Amygdala (tissue), 56 donors: ENCODE measurements around the gene BBOF1.
"Not testable (repeated sequence)": the region's sequence is repeated elsewhere in the genome, so short reads cannot be mapped to it uniquely, and the experiment has no call there.

Source experiments
- DNase-seq, 56 donors: peaks; one replicate each; lab custom pipeline; 2025; lab: John Stamatoyannopoulos, UW

BBOF1 gene

DNA sequence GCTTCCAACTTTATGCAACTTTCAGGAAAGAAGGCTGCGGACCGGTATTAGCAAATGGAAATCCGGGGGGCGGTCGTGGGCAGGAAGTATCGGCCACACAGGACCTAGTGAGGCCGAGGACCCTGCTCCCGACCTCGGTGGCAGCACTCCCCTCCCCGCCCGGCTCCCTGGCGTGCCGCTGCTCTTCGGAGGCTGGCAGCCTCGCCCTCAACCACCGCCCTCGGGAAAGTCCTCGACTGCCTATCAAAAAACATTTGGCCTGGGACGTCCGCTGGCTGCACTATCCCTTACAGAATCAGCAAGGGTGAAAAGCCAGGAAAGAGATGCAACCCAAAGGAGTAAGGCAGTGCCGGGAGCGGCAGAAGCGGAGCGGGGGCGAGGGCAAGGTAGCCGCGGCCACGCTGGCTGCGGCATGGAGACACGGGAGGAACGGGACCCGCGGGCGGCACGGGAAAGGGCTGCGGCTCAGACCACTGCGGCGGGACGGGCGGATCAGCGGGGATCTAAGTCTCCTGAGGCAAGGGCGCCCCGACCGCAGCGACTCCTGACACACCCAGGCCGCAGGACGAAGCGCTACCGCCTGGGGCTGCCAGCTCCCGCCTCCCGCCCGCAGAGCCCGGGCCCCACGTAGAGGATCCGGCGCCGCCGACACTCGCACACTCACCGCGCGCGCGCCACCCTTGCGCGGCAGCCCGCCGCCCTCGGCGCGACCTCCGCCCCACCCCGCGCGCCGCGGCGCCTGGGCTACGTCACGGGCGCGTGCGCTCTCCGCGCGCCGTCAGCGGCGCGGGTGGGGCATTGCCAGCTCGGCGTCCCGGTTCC, at the start of gene BBOF1, which contains the start of gene ENTPD5:
BBOF1 (plus strand) TSS at position 764 of the 822 bp plus-strand sequence. CDS start 130 bp downstream, outside the sequence.
ENTPD5 (minus strand) TSS at position 703 of the 822 bp plus-strand sequence. CDS start 31,186 bp downstream, outside the sequence.
- peak in 55 of 56 donors; percentile 20 to 92 (median 74) for DNase-seq

GRCh38 chr14:73973497-73973896, 45.7 kb upstream of the BBOF1 start:
- peak in 1 of 56 donors; percentile 9 for DNase-seq

- DNase-seq = no peak
Observed at GRCh38 chr14:73976125-73976524, 43.0 kb upstream of the BBOF1 start.

- DNase-seq = no peak
Observed at GRCh38 chr14:73977896-73978295, 41.3 kb upstream of the BBOF1 start.

DNA sequence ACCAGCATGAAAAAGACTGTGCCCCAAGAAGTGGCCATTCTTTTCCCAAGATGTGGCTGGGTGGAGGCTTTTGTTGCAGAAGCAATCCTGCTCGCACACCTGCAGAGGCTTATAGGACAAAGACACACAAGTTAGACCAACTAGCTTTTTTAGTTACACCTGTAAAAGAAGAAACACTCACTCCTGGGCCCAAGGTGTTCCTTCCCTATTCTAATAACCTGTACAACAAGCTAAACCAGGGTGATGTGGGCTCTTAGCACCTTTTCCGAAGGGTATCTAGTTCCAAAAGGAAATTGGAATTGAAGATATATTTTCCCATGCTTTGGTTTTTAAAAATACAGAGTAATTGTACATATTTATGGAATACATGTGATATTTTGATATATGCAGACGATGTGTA, 31.1 kb upstream of the BBOF1 start:
- no peak for DNase-seq

DNA sequence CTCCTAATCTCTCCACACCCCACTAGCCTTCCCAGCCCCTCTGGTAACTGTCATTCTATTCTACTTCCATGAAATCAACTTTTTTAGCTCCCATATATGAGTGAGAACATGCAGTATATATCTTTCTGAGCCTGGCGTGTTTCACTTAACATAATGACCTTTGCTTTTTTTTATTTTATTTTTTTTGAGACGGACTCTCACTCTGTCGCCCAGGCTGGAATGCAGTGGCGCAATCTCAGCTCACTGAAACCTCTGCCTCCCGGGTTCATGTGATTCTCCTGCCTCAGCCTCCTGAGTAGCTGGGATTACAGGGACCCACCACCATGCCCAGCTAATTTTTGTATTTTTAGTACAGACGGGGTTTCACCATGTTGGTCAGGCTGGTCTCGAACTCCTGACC, 30.5 kb upstream of the BBOF1 start:
- not testable (repeated sequence) for DNase-seq

DNA sequence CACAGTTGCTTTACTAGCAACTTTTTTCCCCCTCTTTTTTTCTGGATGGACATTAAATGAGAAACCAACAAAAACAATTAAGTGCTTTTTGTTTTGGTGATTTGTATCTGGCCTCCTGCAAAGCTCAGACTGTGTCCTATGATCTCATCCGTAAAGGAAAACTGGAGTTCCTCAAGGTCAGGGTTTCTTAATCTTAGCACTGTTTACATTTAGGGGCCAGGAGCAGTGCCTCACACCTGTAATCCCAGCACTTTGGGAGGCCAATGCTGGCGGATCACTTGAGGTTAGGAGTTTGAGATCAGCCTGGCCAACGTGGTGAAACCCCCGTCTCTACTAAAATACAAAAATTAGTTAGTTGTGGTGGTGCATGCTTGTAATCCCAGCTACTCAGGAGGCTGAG, 28.1 kb upstream of the BBOF1 start:
- DNase-seq = no peak

DNA sequence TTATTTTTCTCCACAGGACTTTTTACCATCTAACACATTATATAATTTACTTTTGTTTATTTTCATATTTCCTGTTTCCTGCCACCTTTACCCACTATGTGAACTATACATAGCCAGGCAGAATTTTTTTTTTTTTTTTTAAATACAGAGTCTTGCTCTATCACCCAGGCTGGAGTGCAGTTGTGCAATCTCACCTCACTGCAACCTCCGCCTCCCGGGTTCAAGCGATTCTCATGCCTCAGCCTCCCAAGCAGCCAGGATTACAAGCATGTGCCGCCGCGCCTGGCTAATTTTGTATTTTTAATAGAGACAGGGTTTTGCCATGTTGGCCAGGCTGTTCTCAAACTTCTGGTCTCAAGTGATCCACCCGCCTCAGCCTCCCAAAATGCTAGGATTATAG, 24.2 kb upstream of the BBOF1 start:
- not testable (repeated sequence) for DNase-seq

- no peak for DNase-seq
Observed at GRCh38 chr14:73995977-73996378, 23.2 kb upstream of the BBOF1 start.

- DNase-seq = no peak
Observed at GRCh38 chr14:73996731-73997107, 22.4 kb upstream of the BBOF1 start.

DNA sequence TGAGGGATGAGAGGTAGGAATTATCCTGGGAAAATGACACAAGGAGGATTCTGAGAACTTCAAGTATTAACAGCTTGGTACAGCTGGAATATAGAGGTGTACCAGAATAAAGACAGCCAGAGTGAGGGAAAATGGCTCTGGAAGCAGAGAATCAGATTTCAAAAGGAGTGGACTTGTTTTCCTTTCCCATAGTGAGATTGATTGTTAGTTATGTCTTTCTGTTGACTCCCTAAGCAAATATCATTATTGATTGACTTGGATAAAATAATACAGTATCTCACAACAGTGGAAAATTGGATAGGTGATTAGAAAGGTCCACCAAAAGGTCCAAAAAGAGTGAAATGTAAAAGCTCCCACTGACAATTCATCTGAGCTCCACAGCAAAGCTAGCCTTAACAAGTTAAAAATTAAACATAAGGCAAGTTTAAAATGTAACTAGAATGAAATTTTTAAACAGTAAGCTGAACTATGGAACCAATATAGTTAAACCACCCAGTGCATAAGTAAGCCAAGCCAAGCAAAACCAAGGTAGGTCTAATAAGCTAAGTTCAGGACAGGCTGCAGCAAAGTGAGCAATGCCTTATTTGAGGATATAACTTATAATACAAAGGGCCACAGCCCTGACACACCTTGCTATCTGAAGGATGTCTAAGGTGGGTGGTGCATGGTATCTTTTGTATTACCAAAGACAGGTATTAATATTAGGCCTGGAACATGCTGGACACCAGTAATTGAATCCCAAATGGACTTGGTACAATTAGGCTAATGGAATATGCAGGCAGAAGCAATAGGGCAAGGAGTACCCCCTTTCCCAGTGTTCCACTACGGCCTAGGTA, 21.8 kb upstream of the BBOF1 start:
- no peak for DNase-seq

DNA sequence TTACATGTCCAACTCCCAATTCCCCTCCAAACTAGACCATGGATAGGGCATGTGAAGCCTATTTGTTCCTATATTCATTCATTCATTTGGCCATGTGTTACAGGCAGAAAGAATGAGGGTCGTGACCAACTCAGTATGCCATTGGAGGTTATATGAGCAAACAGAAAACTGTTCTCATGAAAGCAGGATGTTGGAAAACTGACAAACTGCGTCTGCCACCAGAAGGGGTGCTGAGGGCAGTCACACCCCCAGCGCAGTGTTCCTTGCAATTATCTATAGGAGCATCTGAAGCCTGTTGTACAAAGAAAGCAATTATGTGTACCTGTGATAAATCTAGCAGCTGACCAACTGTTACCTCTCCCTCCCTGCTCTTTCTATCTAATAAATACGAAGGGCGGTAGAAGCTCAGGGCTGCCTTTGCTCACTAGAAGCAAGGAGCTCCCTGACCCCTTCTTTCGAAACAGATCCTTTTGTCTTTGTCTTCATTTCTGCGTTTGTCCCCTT, 21.2 kb upstream of the BBOF1 start:
- no peak for DNase-seq

DNA sequence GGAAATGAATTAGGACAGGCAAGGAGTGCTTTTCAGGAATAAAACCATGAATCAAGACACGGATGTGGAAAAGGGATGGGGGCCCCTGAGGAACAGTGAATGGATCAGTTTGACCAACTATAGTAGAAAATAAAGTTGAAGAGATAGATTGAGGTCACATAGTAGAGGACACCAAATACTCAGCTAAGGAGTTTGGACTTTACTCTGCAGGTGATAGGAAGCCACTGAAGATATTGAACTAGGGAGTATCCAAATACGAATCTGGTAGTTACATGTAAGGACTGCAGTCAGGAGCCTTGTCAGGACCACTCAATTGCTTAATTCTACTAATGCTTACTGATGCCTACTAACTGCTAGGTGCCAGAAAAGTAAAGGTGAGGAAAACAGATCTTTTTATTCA, 20.4 kb upstream of the BBOF1 start:
- no peak for DNase-seq

DNA sequence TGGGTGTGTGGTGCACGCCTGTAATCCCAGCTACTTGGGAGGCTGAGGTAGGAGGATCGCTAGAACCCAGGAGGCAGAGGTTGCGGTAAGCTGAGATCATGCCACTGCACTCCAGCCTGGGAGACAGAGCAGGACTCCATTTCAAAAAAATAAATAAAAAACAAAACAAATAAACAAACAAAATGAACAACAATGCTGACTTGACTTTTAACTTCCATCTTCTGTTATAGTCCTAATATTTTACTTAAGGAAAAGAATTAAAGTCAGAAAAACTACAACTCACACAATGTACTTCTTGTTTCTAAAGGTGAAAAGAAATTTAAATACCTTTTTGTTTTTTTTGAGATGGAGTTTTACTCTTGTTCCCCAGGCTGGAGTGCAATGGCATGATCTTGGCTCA, 13.5 kb upstream of the BBOF1 start:
- DNase-seq = not testable (repeated sequence)

- no peak for DNase-seq
Observed at GRCh38 chr14:74008843-74009499, 10.2 kb upstream of the BBOF1 start.

- DNase-seq = no peak
Observed at GRCh38 chr14:74014299-74014698, 4.8 kb upstream of the BBOF1 start.

GRCh38 chr14:74015176-74015575, 4.0 kb upstream of the BBOF1 start:
- DNase-seq = no peak

DNA sequence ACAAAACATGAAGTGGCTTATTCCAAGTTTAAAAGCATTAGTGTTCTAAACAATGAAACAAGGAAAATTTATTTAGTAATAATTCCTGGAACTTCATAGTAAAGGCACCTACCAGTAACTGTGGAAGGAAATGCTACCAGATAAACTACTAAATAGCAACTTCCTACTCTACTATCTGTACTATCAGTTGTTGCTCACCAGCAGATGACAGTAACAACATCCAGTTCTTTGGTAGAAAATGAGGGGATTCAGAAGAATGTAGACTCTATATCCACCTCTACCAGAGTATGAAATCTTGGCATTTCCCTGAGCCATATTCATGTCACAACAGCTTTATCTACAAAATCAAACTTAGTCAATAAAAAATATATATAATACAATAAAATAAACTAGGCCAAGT, 3.2 kb upstream of the BBOF1 start:
- no peak for DNase-seq

GRCh38 chr14:74018174-74018585, 969 bp upstream of the BBOF1 start:
- DNase-seq = no peak

- no peak for DNase-seq
Observed at GRCh38 chr14:74019408-74020137, 424 bp downstream of the BBOF1 start.
